IPS-NIHi11 (cell line): Measurements from ENCODE around the gene AQP9.
A peak's percentile ranks its signal among the peaks of the same experiment; 100 is the strongest.
"Not testable (repeated sequence)": the region's sequence is repeated elsewhere in the genome, so short reads cannot be mapped to it uniquely, and the experiment has no call there.

Source experiments
- DNase-seq: peaks from one replicate; pipeline ENCODE4 v3.0.0; 2012; ENCODE audit warnings: mixed read lengths, low spot score

Gene AQP9

DNA sequence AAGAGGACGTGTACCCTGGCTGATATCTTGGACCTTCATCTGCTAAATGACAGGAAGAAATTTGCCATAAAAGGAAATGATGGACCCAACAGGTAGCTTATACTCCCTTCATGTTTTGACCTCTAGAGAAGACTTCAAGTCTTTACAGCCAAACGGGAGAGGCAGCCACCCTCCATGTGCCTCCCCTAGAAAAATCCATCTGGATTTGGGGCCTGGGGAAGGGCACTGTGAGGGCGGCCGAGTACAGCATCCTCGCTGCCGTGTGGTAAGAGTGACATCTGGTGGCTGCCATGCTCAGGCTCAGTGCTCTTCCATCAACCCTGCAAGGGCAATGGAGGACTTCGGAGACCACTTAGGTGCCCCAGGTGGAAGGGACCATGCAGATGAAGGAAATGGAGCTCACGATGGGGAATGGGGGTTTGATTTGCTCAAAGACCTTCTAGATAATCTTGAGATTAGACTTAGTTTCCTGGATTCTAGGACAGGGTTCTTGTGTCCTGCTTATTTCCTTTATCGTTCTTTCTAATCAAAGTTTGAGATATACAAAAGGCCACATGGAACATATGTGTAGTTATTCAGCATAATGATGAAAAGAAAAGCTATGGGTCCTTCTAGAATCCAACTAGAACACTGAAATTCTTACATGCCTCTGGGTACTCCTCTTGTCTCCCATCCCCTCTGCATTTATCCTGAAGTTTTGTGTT, 44.4 kb downstream of the AQP9 start:
- peak; percentile 84 for DNase-seq

DNA sequence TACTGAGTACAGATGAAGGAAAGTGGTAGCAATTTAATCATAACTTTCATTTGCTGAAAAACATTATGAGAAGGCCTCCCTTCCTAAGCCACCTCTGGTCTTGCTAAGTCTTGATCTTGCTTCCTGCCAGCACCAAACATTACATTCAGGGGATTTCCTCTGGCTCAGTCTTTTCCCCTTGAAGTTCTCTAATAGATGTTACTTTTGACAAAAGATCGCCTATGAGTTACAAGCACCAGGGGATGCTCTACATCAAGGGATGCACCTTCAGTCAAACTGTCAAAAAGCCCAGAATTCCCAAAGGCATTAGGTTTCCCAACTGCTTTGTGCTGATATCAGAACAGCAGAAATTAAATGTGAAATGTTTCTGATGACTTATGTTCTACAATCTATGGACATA, 47.3 kb downstream of the AQP9 start:
- DNase-seq = no peak

GRCh38 chr15:58189148-58189811, 51.1 kb downstream of the AQP9 start:
- no peak for DNase-seq

- no peak for DNase-seq
Observed at GRCh38 chr15:58190419-58190818, 52.2 kb downstream of the AQP9 start.

GRCh38 chr15:58193636-58194035, 55.5 kb downstream of the AQP9 start:
- DNase-seq = not testable (repeated sequence)

DNA sequence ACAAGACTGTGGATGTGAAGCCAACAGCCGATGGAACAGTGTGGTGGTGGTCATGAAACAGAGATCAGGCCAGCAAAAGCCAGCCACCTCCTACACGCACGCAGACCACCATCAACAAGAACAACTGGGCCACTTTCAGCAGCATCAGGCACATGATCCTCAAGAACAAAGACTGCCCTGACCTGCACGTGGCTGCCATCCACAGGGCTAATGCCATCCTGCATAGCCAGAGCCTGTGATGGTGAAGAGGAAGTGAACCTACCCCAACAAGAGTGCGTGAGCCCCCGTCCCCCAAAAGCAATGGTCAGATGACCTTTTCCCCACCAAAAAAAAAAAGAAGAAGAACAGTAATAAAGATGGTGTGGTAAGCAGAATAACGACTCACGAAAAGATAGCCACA, 62.6 kb downstream of the AQP9 start:
- DNase-seq = no peak

DNA sequence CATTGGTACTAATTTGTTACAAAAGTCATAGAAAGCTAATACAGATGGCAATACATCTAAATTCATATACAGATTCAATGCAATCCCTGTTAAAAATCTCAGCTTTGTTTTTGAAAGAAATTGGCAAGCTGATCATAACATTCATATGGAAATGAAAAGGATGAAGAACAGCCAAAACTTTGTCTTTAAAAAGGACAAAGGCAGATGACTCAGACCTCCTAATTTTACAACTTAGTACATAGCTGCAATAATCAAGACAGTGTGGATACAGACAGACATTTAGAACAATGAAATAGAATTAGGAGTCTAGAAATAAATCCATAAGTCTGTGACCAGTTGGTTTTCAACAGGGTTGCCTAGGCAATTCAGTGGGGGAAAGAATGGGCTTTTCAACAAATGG, 63.3 kb downstream of the AQP9 start:
- DNase-seq = no peak

- DNase-seq = no peak
Observed at GRCh38 chr15:58203537-58203936, 65.4 kb downstream of the AQP9 start.

DNA sequence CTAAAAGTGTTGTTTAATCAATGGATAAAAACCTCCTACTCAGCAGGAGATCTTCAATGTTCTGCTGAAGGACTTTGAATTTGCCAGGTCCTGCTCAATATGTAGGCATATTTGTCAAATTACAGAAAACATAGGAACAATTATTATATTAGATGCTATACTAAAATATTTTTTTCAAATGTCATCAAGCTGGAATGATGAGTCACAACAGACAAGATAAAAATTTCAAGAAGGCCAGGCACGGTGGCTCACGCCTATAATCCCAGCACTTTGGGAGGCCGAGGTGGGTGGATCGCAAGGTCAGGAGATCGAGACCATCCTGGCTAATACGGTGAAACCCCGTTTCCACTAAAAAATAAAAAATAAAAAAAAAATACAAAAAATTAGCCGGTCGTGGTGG, 68.0 kb downstream of the AQP9 start:
- no peak for DNase-seq

GRCh38 chr15:58208217-58208616, 70.0 kb downstream of the AQP9 start:
- DNase-seq = not testable (repeated sequence)

- not testable (repeated sequence) for DNase-seq
Observed at GRCh38 chr15:58209007-58209481, 70.9 kb downstream of the AQP9 start.

DNA sequence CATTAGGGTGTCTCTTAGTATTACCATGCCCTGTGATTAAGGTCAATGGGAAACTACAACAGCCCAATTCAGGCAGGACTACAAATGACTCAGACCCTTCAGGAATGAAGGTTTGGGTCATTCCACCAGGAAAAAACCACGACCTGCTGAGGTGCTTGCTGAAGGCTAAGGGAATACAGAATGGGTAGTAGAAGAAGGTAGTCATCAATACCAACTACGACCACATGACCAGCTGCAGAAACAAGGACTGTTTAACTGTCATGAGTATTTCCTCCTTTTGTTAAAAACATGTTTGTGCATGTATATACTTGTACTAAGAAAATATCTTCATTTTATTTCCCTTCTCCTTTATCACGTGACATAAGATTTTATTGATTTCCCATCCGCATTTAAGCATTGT, 71.8 kb downstream of the AQP9 start:
- DNase-seq = not testable (repeated sequence)

DNA sequence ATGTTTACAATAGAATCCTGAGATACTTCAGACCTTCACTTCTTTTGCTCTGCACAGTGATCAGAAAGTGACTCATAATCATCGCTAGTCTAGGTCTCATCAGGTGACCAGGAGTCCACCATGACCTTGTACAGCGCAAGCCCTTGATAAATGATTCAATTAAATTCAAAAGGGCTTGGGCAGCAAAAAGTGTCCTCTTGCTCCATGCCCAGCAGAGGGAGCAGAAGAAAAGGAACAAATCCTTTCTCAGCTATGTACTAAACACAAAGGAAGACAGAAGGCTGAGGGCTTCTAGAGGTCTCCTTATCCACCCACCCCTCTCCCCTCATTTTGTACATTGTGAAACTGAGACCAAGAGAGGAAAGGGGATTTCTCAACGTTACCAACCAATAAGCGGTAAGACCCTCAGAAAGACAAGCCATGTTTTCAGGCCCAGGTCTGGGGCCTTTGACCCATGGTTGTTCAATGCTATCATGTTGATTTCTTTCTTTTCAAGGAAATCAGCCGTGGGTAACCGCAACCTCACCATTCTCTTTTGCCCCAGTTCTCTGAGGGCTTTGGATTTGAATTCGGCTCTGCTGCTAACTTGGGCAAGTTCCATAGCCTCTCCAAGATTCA, 74.8 kb downstream of the AQP9 start:
- peak; percentile 69 for DNase-seq

DNA sequence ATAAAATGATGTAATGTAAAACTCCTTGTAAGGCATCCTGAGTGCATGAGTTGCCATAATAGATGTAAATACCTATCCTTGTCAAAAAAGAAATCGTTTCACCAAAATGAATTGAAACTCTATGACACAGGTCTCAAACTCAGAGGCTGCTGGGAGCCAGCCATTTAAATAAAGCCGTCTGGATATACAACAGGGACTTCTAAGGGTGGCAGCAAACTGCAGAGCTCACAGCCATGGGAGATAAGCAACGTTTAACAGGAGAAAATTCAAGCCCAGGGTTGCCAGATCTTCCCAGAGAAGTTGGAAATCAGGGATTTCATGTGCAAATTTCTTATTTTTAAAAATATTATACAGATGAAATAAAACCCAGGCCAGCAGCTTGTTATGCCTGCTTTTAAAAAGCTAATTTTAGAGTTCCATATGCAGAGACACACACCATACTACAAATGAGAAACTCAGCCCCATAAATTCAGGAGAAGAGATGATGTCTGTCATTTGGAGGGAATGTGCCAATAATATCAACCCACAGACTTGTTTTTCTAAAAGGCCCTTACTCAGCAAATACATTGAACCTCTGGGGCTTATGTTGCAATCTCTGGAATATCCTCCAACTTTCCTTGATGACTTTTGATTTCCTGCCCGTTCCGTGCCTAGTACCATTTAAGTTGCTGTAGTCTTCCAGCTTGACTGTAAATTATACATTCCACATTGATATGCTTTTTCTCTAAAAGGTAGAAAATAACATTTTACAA, 75.6 kb downstream of the AQP9 start:
- DNase-seq = no peak

- DNase-seq = no peak
Observed at GRCh38 chr15:58214591-58215340, 76.6 kb downstream of the AQP9 start.

- DNase-seq = no peak
Observed at GRCh38 chr15:58217460-58217859, 79.3 kb downstream of the AQP9 start.

GRCh38 chr15:58221591-58222241, 83.5 kb downstream of the AQP9 start:
- peak; percentile 77 for DNase-seq

DNA sequence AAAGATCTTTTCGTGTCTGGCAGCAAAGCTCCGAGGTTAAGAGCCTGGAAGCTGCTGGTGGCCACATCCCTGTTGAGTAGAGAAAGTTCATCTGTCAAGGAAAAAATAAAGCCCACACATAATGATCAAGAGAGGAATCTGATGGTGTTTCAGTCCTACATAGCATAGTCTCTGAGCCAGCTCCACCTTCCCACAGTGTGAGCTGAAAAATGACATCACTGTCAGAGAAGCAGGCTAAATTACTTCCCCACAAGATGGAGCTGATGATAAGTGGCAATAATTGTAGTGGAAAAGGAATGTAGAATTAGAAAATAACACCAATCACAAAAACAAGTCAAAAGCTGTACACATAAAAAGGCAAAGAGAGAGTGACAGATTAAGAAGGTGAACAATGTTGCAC, 84.5 kb downstream of the AQP9 start:
- no peak for DNase-seq

- DNase-seq = no peak
Observed at GRCh38 chr15:58223432-58223831, 85.3 kb downstream of the AQP9 start.

DNA sequence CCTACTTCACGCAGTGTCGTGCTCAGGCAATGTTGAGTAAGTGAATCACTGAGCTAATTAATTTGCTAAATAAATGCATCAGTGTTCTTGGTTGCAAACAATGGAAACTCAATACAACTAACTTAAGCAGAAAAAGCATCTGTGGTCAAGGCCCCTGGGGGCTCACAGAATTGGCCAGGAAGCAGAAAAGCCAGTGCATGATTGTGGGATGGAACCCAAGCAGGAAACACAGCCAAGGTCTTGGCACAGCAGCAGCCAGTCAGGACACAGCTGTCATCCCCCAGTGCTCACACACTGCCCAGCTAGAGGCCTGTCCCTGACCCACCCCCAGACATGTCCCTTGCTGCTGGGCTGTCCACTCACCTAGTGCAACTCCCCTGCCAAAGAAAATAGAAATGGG, 85.9 kb downstream of the AQP9 start:
- DNase-seq = no peak
